Mammary epithelial cell (primary cell): ENCODE results near the gene POLK.

Source experiments
- EZH2 ChIP-seq: IDR thresholded peaks from 2 replicates; pipeline ENCODE4 v1.6.1; 2012; ENCODE audit warnings: low read length, inconsistent platforms, borderline replicate concordance
- TF ChIP-seq, protein P1 (sequence below), 2 donors: IDR thresholded peaks in 1 of 2; conservative IDR thresholded peaks in 1 of 2; 2 replicates each; pipeline ENCODE4 v1.5.1; 2011 to 2012; ENCODE audit warnings: inconsistent platforms in 2 of 2, low read length in 2 of 2, mild to moderate bottlenecking in 2 of 2, control low read depth in 1 of 2, low read depth in 1 of 2; ENCODE audit not compliant: insufficient read depth in 1 of 2; ENCODE audit errors: extremely low read depth in 1 of 2

DNA sequence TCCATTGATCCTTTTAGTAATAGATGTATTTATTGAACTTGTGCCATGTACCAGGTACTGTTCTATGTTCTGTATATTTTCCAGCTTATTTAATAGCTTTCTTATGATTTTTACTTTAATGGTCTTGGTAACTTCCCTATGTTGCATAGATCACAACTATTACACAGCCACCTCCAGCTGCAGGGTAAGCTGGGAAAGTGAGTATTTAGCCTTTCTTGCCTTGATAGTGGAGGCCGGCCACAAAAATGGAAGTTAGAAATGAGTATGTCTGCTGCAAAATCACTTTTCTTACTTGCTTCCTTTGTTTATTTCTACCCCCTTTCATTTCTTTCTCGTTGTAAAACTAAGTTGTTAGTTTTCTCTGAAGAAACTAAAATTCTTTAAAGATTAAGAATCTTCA is 56.5 kb downstream of the POLK start:
- TF ChIP-seq, protein P1, sequence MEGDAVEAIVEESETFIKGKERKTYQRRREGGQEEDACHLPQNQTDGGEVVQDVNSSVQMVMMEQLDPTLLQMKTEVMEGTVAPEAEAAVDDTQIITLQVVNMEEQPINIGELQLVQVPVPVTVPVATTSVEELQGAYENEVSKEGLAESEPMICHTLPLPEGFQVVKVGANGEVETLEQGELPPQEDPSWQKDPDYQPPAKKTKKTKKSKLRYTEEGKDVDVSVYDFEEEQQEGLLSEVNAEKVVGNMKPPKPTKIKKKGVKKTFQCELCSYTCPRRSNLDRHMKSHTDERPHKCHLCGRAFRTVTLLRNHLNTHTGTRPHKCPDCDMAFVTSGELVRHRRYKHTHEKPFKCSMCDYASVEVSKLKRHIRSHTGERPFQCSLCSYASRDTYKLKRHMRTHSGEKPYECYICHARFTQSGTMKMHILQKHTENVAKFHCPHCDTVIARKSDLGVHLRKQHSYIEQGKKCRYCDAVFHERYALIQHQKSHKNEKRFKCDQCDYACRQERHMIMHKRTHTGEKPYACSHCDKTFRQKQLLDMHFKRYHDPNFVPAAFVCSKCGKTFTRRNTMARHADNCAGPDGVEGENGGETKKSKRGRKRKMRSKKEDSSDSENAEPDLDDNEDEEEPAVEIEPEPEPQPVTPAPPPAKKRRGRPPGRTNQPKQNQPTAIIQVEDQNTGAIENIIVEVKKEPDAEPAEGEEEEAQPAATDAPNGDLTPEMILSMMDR (conservative IDR thresholded peaks at IDR 0.05 in 1 of 2, IDR thresholded peaks at IDR 0.05 in 1 of 2; ENCODE audit: extremely low read depth in 1 of 2, insufficient read depth in 1 of 2, low read depth in 1 of 2, low read length in 2 of 2) = no peak
- no peak for TF ChIP-seq EZH2
